ENCODE results near the gene FGFBP1.

GRCh38 chr4:15929540-15929939 lies 9.0 kb downstream of the FGFBP1 start:
- TF ChIP-seq EZH2 (IDR thresholded peaks at IDR 0.05; ENCODE audit: borderline replicate concordance, insufficient read depth, low read length, poor library complexity, severe bottlenecking) (no peak), CTCF (IDR thresholded peaks at IDR 0.05; ENCODE audit: poor library complexity, severe bottlenecking) (no peak), TAF1 (IDR thresholded peaks at IDR 0.05; ENCODE audit: low read depth) (no peak), POLR2AphosphoS5 (IDR thresholded peaks at IDR 0.05) (no peak), SMC3 (conservative IDR thresholded peaks at IDR 0.05; ENCODE audit: poor library complexity) (no peak), RAD21 (conservative IDR thresholded peaks at IDR 0.05) (no peak)
- TF ChIP-seq, protein P1, sequence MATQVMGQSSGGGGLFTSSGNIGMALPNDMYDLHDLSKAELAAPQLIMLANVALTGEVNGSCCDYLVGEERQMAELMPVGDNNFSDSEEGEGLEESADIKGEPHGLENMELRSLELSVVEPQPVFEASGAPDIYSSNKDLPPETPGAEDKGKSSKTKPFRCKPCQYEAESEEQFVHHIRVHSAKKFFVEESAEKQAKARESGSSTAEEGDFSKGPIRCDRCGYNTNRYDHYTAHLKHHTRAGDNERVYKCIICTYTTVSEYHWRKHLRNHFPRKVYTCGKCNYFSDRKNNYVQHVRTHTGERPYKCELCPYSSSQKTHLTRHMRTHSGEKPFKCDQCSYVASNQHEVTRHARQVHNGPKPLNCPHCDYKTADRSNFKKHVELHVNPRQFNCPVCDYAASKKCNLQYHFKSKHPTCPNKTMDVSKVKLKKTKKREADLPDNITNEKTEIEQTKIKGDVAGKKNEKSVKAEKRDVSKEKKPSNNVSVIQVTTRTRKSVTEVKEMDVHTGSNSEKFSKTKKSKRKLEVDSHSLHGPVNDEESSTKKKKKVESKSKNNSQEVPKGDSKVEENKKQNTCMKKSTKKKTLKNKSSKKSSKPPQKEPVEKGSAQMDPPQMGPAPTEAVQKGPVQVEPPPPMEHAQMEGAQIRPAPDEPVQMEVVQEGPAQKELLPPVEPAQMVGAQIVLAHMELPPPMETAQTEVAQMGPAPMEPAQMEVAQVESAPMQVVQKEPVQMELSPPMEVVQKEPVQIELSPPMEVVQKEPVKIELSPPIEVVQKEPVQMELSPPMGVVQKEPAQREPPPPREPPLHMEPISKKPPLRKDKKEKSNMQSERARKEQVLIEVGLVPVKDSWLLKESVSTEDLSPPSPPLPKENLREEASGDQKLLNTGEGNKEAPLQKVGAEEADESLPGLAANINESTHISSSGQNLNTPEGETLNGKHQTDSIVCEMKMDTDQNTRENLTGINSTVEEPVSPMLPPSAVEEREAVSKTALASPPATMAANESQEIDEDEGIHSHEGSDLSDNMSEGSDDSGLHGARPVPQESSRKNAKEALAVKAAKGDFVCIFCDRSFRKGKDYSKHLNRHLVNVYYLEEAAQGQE (IDR thresholded peaks at IDR 0.05; ENCODE audit: borderline replicate concordance), result no peak

Measured in neural cell (in vitro differentiated cells).